OCI-LY1 (cell line): Measurements from ENCODE around the gene ZNF275.

Experiments used
- CTCF ChIP-seq: fragments of 200-600 bp; sonication (generic), shearing (Covaris generic); IDR thresholded peaks from 2 replicates; pipeline ENCODE4 v1.5.1; 2017; ENCODE audit warnings: mild to moderate bottlenecking, antibody characterized with exemption, low read length, moderate library complexity, mixed read lengths
- EZH2 ChIP-seq: fragments of 200-600 bp; sonication (generic), shearing (Covaris generic); IDR thresholded peaks from 2 replicates; pipeline ENCODE4 v1.8.0; 2017; ENCODE audit warnings: borderline replicate concordance, mixed run types, mild to moderate bottlenecking, antibody characterized with exemption, low read length, moderate library complexity, mixed read lengths

DNA sequence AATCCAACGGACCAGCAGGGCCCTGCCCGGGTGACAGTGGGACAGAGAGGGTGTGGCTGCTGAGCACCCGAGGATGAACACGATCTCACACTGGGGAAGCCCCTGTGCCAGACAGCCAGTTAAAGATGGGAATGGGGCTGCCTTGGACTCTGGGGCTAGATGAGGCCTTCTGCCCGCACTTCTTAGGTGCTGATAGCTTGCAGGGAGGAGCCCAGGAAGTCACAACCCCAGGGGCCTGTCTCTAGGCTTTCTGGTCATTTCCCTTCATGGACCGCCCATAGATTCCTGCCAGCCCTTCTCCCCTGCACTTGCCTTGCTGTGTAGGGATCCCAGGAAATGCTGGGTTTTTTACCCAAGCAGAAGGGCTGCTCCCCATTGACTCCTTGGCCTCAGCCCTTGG, 6.2 kb downstream of the ZNF275 start:
- TF ChIP-seq CTCF (no peak), EZH2 (no peak)
